GM21737 (cell line): ENCODE data around the gene CENPP.

ENCODE experiments used
- ATAC-seq: cut with Tn5 transposase; IDR thresholded peaks from one replicate; pipeline ENCODE4 v1.9.1; 2021; ENCODE audit warnings: mild to moderate bottlenecking, moderate library complexity; ENCODE audit not compliant: unreplicated experiment

Gene CENPP

GRCh38 chr9:92650839-92651621 is 325.3 kb downstream of the CENPP start:
- ATAC-seq = no peak

- ATAC-seq = no peak
These were observed 326.7 kb downstream of the CENPP start for GRCh38 chr9:92652461-92652860.

- no peak for ATAC-seq
These were observed 328.9 kb downstream of the CENPP start for GRCh38 chr9:92654481-92655301.

GRCh38 chr9:92655366-92655765 is 329.6 kb downstream of the CENPP start:
- no peak for ATAC-seq

- ATAC-seq = no peak
These were observed 330.3 kb downstream of the CENPP start for GRCh38 chr9:92655896-92656536.

GRCh38 chr9:92656537-92656925 is 330.8 kb downstream of the CENPP start:
- ATAC-seq = no peak

- no peak for ATAC-seq
These were observed 331.7 kb downstream of the CENPP start for GRCh38 chr9:92657296-92658094.

GRCh38 chr9:92658176-92658575 is 332.4 kb downstream of the CENPP start:
- no peak for ATAC-seq

GRCh38 chr9:92658611-92659010 is 332.9 kb downstream of the CENPP start:
- no peak for ATAC-seq

- no peak for ATAC-seq
These were observed 333.8 kb downstream of the CENPP start for GRCh38 chr9:92659601-92660000.

GRCh38 chr9:92660266-92660665 is 334.5 kb downstream of the CENPP start:
- no peak for ATAC-seq

GRCh38 chr9:92661127-92661526 is 335.4 kb downstream of the CENPP start:
- ATAC-seq = no peak

- no peak for ATAC-seq
These were observed 336.0 kb downstream of the CENPP start for GRCh38 chr9:92661743-92662142.

GRCh38 chr9:92663126-92663525 is 337.4 kb downstream of the CENPP start:
- no peak for ATAC-seq

GRCh38 chr9:92663951-92664350 is 338.2 kb downstream of the CENPP start:
- no peak for ATAC-seq

GRCh38 chr9:92664394-92665152 is 338.8 kb downstream of the CENPP start:
- no peak for ATAC-seq

- ATAC-seq = no peak
These were observed 340.1 kb downstream of the CENPP start for GRCh38 chr9:92665836-92666235.

- ATAC-seq = no peak
These were observed 340.5 kb downstream of the CENPP start for GRCh38 chr9:92666236-92666635.

- ATAC-seq = no peak
These were observed 341.3 kb downstream of the CENPP start for GRCh38 chr9:92666912-92667532.
